GM23338 (cell line): ENCODE measurements around the gene SLC45A2. TPM values are rescaled to one million over a fixed set of nuclear protein-coding genes. Genes with fewer than 3 reads are reported as not detected.

Experiments
- ATAC-seq: fragments of 200-7000 bp; cut with Tn5 transposase; 3 replicates; pipeline ENCODE4 v1.9.1; 2020
- DNase-seq: peaks from one replicate; pipeline ENCODE4 v3.0.0-alpha.2; 2015; ENCODE audit warnings: low spot score
- H2AFZ ChIP-seq: fragments of 200-600 bp; sonication (generic); 2 replicates; pipeline ENCODE4 v1.8.0; 2016; ENCODE audit warnings: antibody characterized with exemption, mild to moderate bottlenecking, moderate library complexity
- H3F3A ChIP-seq: fragments of 200-600 bp; sonication (generic); replicated peaks from 2 replicates; pipeline ENCODE4 v1.8.0; 2017; ENCODE audit warnings: antibody characterized with exemption, mixed run types, low read depth
- H3K27ac ChIP-seq: fragments of 200-600 bp; sonication (generic); 2 replicates; pipeline ENCODE4 v1.6.1; 2016; ENCODE audit warnings: low read depth
- H3K27me3 ChIP-seq: fragments of 200-600 bp; sonication (generic); 2 replicates; pipeline ENCODE4 v1.8.0; 2016; ENCODE audit warnings: mild to moderate bottlenecking, mixed run types, moderate library complexity; ENCODE audit not compliant: insufficient read depth
- H3K36me3 ChIP-seq: fragments of 200-600 bp; sonication (generic); 2 replicates; pipeline ENCODE4 v1.8.0; 2016; ENCODE audit warnings: mild to moderate bottlenecking; ENCODE audit not compliant: insufficient read depth
- H3K4me1 ChIP-seq: fragments of 200-600 bp; sonication (generic); 2 replicates; pipeline ENCODE4 v1.8.0; 2016; ENCODE audit warnings: mild to moderate bottlenecking, moderate library complexity; ENCODE audit not compliant: insufficient read depth
- H3K4me2 ChIP-seq: fragments of 200-600 bp; sonication (generic); 2 replicates; pipeline ENCODE4 v1.7.1; 2017; ENCODE audit warnings: mixed run types
- H3K4me3 ChIP-seq: fragments of 200-600 bp; sonication (generic); 2 replicates; pipeline ENCODE4 v1.6.1; 2016; ENCODE audit warnings: mixed run types
- H3K79me2 ChIP-seq: fragments of 200-600 bp; sonication (generic); replicated peaks from 2 replicates; pipeline ENCODE4 v1.8.0; 2017; ENCODE audit warnings: mild to moderate bottlenecking; ENCODE audit not compliant: insufficient read depth
- H3K9me2 ChIP-seq: fragments of 200-600 bp; sonication (generic); 2 replicates; pipeline ENCODE4 v1.8.0; 2017; ENCODE audit not compliant: insufficient read depth
- H4K20me1 ChIP-seq: fragments of 200-600 bp; sonication (generic); replicated peaks from 2 replicates; pipeline ENCODE4 v1.8.0; 2017; ENCODE audit warnings: mild to moderate bottlenecking; ENCODE audit not compliant: insufficient read depth
- H3K27ac Mint-ChIP-seq: 2 replicates; pipeline ENCODE4 v1.8.0; 2020; ENCODE audit warnings: inconsistent platforms, mild to moderate bottlenecking, moderate library complexity, mixed read lengths
- H3K27me3 Mint-ChIP-seq: 3 replicates; pipeline ENCODE4 v1.8.0; 2022; ENCODE audit warnings: low read depth, mild to moderate bottlenecking, moderate library complexity, mixed read lengths, inconsistent platforms; ENCODE audit not compliant: insufficient read depth, poor library complexity
- H3K36me3 Mint-ChIP-seq: 3 replicates; pipeline ENCODE4 v1.8.0; 2021; ENCODE audit warnings: low read depth, mild to moderate bottlenecking, inconsistent platforms, moderate library complexity, mixed read lengths
- H3K4me1 Mint-ChIP-seq: 3 replicates; pipeline ENCODE4 v1.8.0; 2020; ENCODE audit warnings: mild to moderate bottlenecking, inconsistent platforms, mixed read lengths
- H3K4me3 Mint-ChIP-seq: 3 replicates; pipeline ENCODE4 v1.8.0; 2021; ENCODE audit warnings: moderate library complexity, mild to moderate bottlenecking, inconsistent platforms, mixed read lengths
- H3K9me3 Mint-ChIP-seq: 3 replicates; pipeline ENCODE4 v1.8.0; 2020; ENCODE audit warnings: moderate library complexity, mild to moderate bottlenecking, inconsistent platforms, mixed read lengths
- EZH2 ChIP-seq: fragments of 200-600 bp; sonication (generic); IDR thresholded peaks from one replicate; pipeline ENCODE4 v1.8.0; 2017; ENCODE audit warnings: antibody characterized with exemption, mild to moderate bottlenecking, low read depth; ENCODE audit not compliant: unreplicated experiment
- EZH2phosphoT487 ChIP-seq: fragments of 200-600 bp; sonication (generic); IDR thresholded peaks from one replicate; pipeline ENCODE4 v1.8.1; 2018; ENCODE audit warnings: antibody characterized with exemption; ENCODE audit not compliant: unreplicated experiment
- REST ChIP-seq: IDR thresholded peaks from one replicate; pipeline ENCODE4 v1.6.1; 2018; ENCODE audit warnings: antibody characterized with exemption; ENCODE audit not compliant: unreplicated experiment
- STAT1 ChIP-seq: IDR thresholded peaks from one replicate; pipeline ENCODE4 v1.6.1; 2016; ENCODE audit warnings: antibody characterized with exemption; ENCODE audit not compliant: unreplicated experiment
- ZNF331 ChIP-seq: fragments of 250-450 bp; sonication (Bioruptor Pico); IDR thresholded peaks from 2 replicates; pipeline ENCODE4 v1.5.0; 2020; ENCODE audit warnings: low read depth, mild to moderate bottlenecking, moderate library complexity
- polyA plus RNA-seq: library from polyadenylated mRNA; unstranded; fragments of >200 nt; fragmentation: Nextera tagmentation; extraction: Ambion mirVana; gene quantifications from 2 replicates; pipeline ENCODE4 v1.2.1, GENCODE V29; 2016
- total RNA-seq: library from RNA; depleted of rRNA; stranded (reverse); fragments of >200 nt; shearing (Covaris generic); gene quantifications from 2 replicates; pipeline ENCODE4 v1.2.3, GENCODE V29; 2014
- TF ChIP-seq, protein P1 (sequence below), 2 experiments: fragments of 200-600 bp in 1 of 2; sonication (generic) in 1 of 2; conservative IDR thresholded peaks; 2 replicates each; pipeline versions ENCODE4 v1.5.1 to v1.6.1; 2016 to 2017; ENCODE audit warnings: antibody characterized with exemption in 2 of 2, low read depth in 2 of 2, mild to moderate bottlenecking in 2 of 2, moderate library complexity in 1 of 2

The SLC45A2 gene
- total and polyA plus RNA-seq, 2 experiments from 2014 or later: not detected

DNA sequence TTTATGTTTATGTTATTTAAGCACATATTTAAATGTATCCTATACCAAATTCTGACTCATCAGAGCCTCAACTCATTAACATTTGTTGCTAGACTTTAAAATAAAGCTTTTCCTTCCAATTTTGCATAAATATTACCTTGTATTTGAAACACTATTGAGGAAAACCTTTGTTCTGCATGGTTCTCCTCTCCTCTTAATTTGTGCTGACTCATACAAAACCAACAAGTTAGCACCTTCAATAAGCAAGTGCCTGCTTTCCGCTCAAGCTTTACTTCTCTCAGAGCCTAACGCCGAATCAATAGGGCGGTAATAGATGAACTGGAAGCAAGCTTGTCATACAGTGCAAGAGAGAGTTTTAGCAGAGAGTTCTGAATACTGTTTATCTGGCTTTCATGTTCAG is 15.5 kb upstream of the SLC45A2 start:
- H2AFZ ChIP-seq: no peak overlapping the region
- peaks cover 7% of the 10 kb centered on the region; the same call in 1 of the 2 replicates for H3K4me1 ChIP-seq
- no peak for DNase-seq
- H3K27ac Mint-ChIP-seq: no peak overlapping the region
- peaks cover 17% of the 10 kb centered on the region for H3K36me3 Mint-ChIP-seq
- no peak overlapping the region for H3K27ac ChIP-seq
- no peaks in the 10 kb centered on the region for H3K27me3 ChIP-seq
- no peaks in the 10 kb centered on the region for H3K9me2 ChIP-seq
- TF ChIP-seq ZNF331: no peak
- no peak overlapping the region for H3K4me3 ChIP-seq
- H3K9me3 Mint-ChIP-seq: no peaks in the 10 kb centered on the region
- H3K79me2 ChIP-seq: no peaks in the 10 kb centered on the region
- peaks cover 28% of the 10 kb centered on the region for H3K4me1 Mint-ChIP-seq
- no peak overlapping the region for H3K4me2 ChIP-seq
- no peak overlapping the region for H3K4me3 Mint-ChIP-seq
- H3K36me3 ChIP-seq: 0 out of 2 replicates have a peak, but pooled peaks cover 3% of the 10 kb centered on the region
- H3F3A ChIP-seq: no peaks in the 10 kb centered on the region
- no peak for ATAC-seq
- no peaks in the 10 kb centered on the region for H3K27me3 Mint-ChIP-seq
- no peaks in the 10 kb centered on the region for H4K20me1 ChIP-seq

GRCh38 chr5:33997331-33997983 is 13.0 kb upstream of the SLC45A2 start:
- TF ChIP-seq, protein P1, sequence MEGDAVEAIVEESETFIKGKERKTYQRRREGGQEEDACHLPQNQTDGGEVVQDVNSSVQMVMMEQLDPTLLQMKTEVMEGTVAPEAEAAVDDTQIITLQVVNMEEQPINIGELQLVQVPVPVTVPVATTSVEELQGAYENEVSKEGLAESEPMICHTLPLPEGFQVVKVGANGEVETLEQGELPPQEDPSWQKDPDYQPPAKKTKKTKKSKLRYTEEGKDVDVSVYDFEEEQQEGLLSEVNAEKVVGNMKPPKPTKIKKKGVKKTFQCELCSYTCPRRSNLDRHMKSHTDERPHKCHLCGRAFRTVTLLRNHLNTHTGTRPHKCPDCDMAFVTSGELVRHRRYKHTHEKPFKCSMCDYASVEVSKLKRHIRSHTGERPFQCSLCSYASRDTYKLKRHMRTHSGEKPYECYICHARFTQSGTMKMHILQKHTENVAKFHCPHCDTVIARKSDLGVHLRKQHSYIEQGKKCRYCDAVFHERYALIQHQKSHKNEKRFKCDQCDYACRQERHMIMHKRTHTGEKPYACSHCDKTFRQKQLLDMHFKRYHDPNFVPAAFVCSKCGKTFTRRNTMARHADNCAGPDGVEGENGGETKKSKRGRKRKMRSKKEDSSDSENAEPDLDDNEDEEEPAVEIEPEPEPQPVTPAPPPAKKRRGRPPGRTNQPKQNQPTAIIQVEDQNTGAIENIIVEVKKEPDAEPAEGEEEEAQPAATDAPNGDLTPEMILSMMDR (conservative IDR thresholded peaks at IDR 0.05; ENCODE audit: low read depth in 2 of 2): peak; percentile 75 to 77
- no peak for TF ChIP-seq EZH2phosphoT487
- Mint-ChIP-seq H3K27me3 (no peaks in the 10 kb centered on the region), H3K27ac (peak overlapping the region; percentile 80; the same call in 1 of the 2 replicates), H3K9me3 (no peaks in the 10 kb centered on the region), H3K4me3 (no peak overlapping the region), H3K36me3 (peaks cover 6% of the 10 kb centered on the region; the same call in 2 of the 3 replicates), H3K4me1 (peaks cover 28% of the 10 kb centered on the region; the same call in 2 of the 3 replicates)
- no peak overlapping the region for H3K4me2 ChIP-seq
- no peaks in the 10 kb centered on the region for H3K27me3 ChIP-seq
- no peaks in the 10 kb centered on the region for H3K36me3 ChIP-seq
- no peaks in the 10 kb centered on the region for H3F3A ChIP-seq
- H3K4me3 ChIP-seq: no peak overlapping the region
- H3K9me2 ChIP-seq: no peaks in the 10 kb centered on the region
- H3K4me1 ChIP-seq: peaks cover 7% of the 10 kb centered on the region; the same call in 1 of the 2 replicates
- DNase-seq: peak; percentile 75
- H3K79me2 ChIP-seq: no peaks in the 10 kb centered on the region
- H4K20me1 ChIP-seq: no peaks in the 10 kb centered on the region
- no peak overlapping the region for H3K27ac ChIP-seq
- peak; percentile 89 for ATAC-seq
- H2AFZ ChIP-seq: no peak overlapping the region

- DNase-seq (no peak), ATAC-seq (no peak)
- Histone ChIP-seq H3K4me1 (peaks cover 7% of the 10 kb centered on the region; the same call in 1 of the 2 replicates), H3K4me3 (no peak overlapping the region), H3K27me3 (no peaks in the 10 kb centered on the region), H3K4me2 (no peak overlapping the region), H3K36me3 (no peaks in the 10 kb centered on the region), H3K79me2 (no peaks in the 10 kb centered on the region), H3K9me2 (no peaks in the 10 kb centered on the region), H4K20me1 (no peaks in the 10 kb centered on the region), H3F3A (no peaks in the 10 kb centered on the region), H3K27ac (no peak overlapping the region), H2AFZ (no peak overlapping the region)
- peaks cover 6% of the 10 kb centered on the region; the same call in 2 of the 3 replicates for H3K36me3 Mint-ChIP-seq
- no peaks in the 10 kb centered on the region for H3K27me3 Mint-ChIP-seq
- H3K4me1 Mint-ChIP-seq: peaks cover 24% of the 10 kb centered on the region; the same call in 2 of the 3 replicates
- H3K27ac Mint-ChIP-seq: no peak overlapping the region; the same call in 1 of the 2 replicates
- no peak overlapping the region for H3K4me3 Mint-ChIP-seq
- no peaks in the 10 kb centered on the region for H3K9me3 Mint-ChIP-seq
- no peak for TF ChIP-seq EZH2
- no peak for TF ChIP-seq STAT1
- TF ChIP-seq EZH2phosphoT487: no peak
- TF ChIP-seq REST: no peak
Observed at GRCh38 chr5:33995865-33996264, 11.4 kb upstream of the SLC45A2 start.
